Keratinocyte (primary cell): ENCODE data around the gene CATSPERZ.

Source experiments
- CTCF ChIP-seq, 3 experiments: IDR thresholded peaks in 1 of 3; conservative IDR thresholded peaks in 1 of 3; optimal IDR thresholded peaks in 1 of 3; 2 replicates in 2 of 3; 3 replicates in 1 of 3; pipeline versions ENCODE3 to v1.5.1; 2011; ENCODE audit warnings: low read length in 3 of 3, mild to moderate bottlenecking in 3 of 3, moderate library complexity in 2 of 3, control low read depth in 1 of 3, inconsistent platforms in 1 of 3; ENCODE audit not compliant: insufficient read depth in 2 of 3; ENCODE audit errors: extremely low read depth in 1 of 3
- EZH2 ChIP-seq: IDR thresholded peaks from one replicate; pipeline ENCODE4 v1.6.1; 2012; ENCODE audit warnings: inconsistent platforms, mild to moderate bottlenecking, low read length, moderate library complexity

- TF ChIP-seq CTCF (optimal IDR thresholded peaks at IDR 0.05 in 1 of 3, IDR thresholded peaks at IDR 0.05 in 1 of 3, conservative IDR thresholded peaks at IDR 0.05 in 1 of 3; ENCODE audit: extremely low read depth in 1 of 3, insufficient read depth in 2 of 3, low read length in 3 of 3) (no peak), EZH2 (no peak)
These were observed 23.2 kb downstream of the CATSPERZ start for GRCh38 chr11:64323373-64323772.
